Measurements from ENCODE around the gene CAB39.
A peak's percentile ranks its signal among the peaks of the same experiment; 100 is the strongest.

Gene CAB39

DNA sequence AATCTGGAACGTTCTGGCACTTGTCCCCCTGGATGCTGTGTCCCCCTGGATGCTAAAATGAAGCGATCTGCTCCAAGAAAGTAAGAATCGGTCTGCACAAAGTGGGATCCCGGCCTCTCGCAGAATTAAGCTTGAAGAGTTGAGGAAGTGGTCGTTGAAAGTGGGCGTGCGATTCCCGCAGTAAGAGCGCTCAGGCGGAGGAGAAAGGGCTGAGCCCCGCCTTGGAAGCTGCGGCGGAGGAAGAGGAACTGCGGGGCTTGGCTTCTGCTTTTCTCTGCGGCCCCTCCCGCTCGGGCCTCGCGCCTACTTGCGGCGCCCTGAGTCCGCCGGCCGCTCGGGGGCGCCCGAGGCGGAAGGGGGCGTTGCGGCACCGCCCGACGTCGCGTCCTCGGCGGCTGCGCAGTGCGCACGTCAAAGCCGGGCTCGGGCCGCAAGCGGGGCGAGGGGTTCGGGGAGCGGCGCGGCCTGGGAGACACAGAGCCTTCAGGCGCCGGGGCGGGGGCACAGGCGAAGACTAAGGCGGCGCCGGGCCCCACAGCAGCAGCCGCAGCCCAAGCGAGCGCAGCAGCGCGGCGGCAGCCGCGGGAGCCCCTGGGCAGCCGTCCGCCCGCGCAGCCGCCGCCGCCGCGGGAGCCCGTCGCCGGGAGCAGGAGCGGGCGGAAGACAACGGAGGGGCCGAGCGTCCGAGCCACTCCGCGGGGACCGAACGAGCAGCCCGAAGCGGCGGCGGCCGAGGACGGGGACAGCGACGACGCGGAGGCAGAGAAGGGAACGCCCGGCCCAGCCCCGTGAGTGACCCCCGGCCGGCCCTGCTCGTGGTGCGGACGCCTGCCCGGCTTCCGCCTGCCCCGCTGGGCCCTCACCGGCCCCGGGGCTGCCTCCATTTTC lies at the start of gene CAB39:
Gene CAB39, plus strand, starts transcription at position 400 of the 888 bp plus-strand sequence. CDS start 47,160 bp downstream, outside the sequence.
- Histone ChIP-seq H3K9me3 (ENCODE audit: low read length) (no peaks in the 10 kb centered on the region), H3K27me3 (ENCODE audit: insufficient read depth, low read length) (peaks cover 7% of the 10 kb centered on the region), H3K4me3 (ENCODE audit: low read length) (peak within 1 kb of the TSS; percentile 88), H3K4me1 (ENCODE audit: insufficient read depth, low read length) (peaks cover 20% of the 10 kb centered on the region), H2AFZ (ENCODE audit: low read depth, low read length) (peak within 1 kb of the TSS; percentile 62), H3K36me3 (ENCODE audit: insufficient read depth, low read length) (no peaks in the 10 kb centered on the region)

DNA sequence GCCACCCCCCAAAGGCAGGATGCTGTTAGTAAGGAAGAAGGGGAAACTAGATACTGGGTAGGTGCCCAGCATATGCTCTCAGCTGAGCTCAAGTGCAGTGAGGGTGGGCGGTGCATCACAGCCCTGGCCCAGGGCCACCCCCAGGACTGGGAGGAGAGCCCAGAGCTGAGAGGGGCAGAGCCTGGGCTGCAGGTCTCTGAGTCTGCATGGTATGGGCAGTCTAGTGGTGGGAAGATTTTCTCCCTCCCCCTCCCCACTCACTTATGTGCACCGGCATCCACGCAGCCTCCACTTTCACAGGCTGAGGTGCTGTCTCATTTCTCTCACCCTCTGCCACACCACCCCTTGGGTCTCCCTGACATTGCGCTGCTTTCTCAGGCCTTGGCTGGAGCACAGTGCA lies 48.5 kb upstream of the CAB39 start:
- Histone ChIP-seq H3K4me3 (ENCODE audit: low read length) (no peak overlapping the region), H3K27me3 (ENCODE audit: insufficient read depth, low read length) (peaks cover 18% of the 10 kb centered on the region), H3K9me3 (ENCODE audit: low read length) (no peaks in the 10 kb centered on the region), H3K4me1 (ENCODE audit: insufficient read depth, low read length) (no peaks in the 10 kb centered on the region), H2AFZ (ENCODE audit: low read depth, low read length) (no peak overlapping the region), H3K36me3 (ENCODE audit: insufficient read depth, low read length) (no peaks in the 10 kb centered on the region)

DNA sequence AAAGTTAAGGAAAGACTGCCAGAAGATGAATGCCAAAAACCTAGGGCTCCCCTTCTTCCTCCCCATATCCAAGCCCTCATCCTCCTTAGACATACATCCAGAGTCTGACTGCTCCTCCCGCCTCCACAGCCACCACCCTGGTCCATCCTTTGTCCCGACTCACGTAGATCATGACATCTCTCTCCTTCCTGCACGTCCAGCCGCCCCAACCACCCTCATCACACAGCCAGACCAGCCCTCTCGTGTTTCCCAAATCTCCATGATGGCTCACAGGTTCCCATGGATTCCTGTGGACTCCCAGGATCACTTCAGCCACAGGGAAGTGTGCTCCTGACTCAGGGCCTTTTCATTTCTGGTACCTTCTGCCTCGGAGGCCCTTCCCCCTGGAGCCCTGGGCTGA lies 47.8 kb upstream of the CAB39 start:
- no peak overlapping the region for H2AFZ ChIP-seq (ENCODE audit: low read depth, low read length)
- peaks cover 18% of the 10 kb centered on the region for H3K27me3 ChIP-seq (ENCODE audit: insufficient read depth, low read length)
- no peaks in the 10 kb centered on the region for H3K4me1 ChIP-seq (ENCODE audit: insufficient read depth, low read length)
- no peaks in the 10 kb centered on the region for H3K9me3 ChIP-seq (ENCODE audit: low read length)
- H3K36me3 ChIP-seq (ENCODE audit: insufficient read depth, low read length), result no peaks in the 10 kb centered on the region
- no peak overlapping the region for H3K4me3 ChIP-seq (ENCODE audit: low read length)

DNA sequence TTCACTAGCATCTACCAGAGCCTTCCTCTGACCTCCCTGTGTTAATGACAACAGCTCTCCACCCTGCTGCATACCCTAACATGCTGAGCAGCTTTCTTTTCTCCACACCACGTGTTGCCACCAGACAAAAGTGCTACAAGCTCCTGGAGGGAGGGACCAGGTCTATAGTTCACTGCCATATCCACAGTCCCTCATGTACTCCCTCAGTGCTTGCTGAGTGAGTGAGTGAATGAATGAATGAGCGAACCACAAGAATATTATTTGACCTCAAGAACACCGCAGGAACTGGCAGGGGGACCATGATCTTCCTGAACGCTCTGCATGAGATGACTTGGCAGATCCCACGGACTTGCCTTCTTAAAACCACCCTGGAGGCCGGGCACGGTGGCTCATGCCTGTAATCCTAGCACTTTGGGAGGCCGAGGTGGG lies 47.4 kb upstream of the CAB39 start:
- Histone ChIP-seq H3K36me3 (ENCODE audit: insufficient read depth, low read length) (no peaks in the 10 kb centered on the region), H3K4me1 (ENCODE audit: insufficient read depth, low read length) (no peaks in the 10 kb centered on the region), H3K27me3 (ENCODE audit: insufficient read depth, low read length) (peaks cover 18% of the 10 kb centered on the region), H3K9me3 (ENCODE audit: low read length) (no peaks in the 10 kb centered on the region), H3K4me3 (ENCODE audit: low read length) (no peak overlapping the region), H2AFZ (ENCODE audit: low read depth, low read length) (no peak overlapping the region)

DNA sequence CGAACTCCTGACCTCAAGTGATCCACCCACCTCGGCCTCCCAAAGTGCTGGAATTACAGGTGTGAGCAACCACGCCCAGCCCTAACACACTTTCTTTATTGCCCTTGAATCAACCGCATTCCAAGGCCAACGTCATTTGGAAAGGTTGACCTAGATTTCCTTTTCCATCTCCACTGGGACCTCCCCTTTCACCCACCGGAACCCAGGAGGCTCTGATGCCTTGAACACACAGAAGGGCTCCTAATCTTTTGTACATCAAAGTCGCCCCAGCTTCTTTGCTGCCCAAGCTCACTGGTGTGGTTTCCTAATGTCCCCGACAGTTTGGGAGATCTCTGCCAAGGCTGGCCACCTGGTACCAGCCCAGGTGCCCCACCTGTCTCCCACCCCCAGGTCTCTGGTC lies 46.2 kb upstream of the CAB39 start:
- Histone ChIP-seq H3K27me3 (ENCODE audit: insufficient read depth, low read length) (peaks cover 18% of the 10 kb centered on the region), H3K4me1 (ENCODE audit: insufficient read depth, low read length) (no peaks in the 10 kb centered on the region), H2AFZ (ENCODE audit: low read depth, low read length) (no peak overlapping the region), H3K4me3 (ENCODE audit: low read length) (no peak overlapping the region), H3K36me3 (ENCODE audit: insufficient read depth, low read length) (no peaks in the 10 kb centered on the region), H3K9me3 (ENCODE audit: low read length) (no peaks in the 10 kb centered on the region)

DNA sequence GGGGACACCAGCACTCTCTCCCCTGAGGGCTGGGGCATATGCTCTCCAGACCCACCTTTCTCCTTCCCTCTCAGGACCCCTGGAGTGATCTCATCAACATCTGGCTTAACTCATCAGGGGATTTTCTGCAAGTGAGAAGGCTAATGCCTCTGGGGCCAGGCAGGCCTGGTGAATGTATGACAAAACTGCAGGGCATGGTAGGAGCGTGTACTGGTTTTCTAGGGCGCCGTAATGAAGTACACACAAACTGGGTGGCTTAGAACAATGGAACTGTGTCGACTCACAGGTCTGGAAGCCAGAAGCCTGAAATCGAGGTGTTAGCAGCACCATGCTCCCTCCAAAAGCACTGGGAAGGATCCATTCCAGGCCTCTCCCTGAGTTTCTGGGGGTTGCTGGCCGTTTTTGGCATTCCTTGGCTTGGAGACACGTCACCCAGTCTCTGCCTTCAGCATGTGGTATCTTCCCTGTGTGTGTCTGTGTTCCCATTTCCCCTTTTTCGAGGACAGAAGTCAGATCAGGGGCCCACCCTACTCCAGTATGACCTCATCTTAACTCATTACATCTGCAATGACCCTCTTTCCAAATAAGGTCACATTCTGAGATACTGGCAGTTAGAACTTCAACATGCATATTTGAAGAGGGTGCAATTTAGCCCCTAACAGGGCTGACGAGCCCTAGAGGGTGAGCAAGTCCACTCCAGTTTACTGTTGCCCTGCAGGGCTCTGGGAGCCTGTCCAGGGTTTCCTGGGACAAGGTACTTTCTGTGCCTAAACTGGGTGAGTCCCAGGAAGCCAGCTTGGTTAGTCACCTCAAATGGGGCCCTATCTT lies 45.5 kb upstream of the CAB39 start:
- H3K36me3 ChIP-seq (ENCODE audit: insufficient read depth, low read length), result no peaks in the 10 kb centered on the region
- no peaks in the 10 kb centered on the region for H3K4me1 ChIP-seq (ENCODE audit: insufficient read depth, low read length)
- H3K4me3 ChIP-seq (ENCODE audit: low read length), result no peak overlapping the region
- no peaks in the 10 kb centered on the region for H3K9me3 ChIP-seq (ENCODE audit: low read length)
- H3K27me3 ChIP-seq (ENCODE audit: insufficient read depth, low read length), result peaks cover 18% of the 10 kb centered on the region
- H2AFZ ChIP-seq (ENCODE audit: low read depth, low read length), result no peak overlapping the region

DNA sequence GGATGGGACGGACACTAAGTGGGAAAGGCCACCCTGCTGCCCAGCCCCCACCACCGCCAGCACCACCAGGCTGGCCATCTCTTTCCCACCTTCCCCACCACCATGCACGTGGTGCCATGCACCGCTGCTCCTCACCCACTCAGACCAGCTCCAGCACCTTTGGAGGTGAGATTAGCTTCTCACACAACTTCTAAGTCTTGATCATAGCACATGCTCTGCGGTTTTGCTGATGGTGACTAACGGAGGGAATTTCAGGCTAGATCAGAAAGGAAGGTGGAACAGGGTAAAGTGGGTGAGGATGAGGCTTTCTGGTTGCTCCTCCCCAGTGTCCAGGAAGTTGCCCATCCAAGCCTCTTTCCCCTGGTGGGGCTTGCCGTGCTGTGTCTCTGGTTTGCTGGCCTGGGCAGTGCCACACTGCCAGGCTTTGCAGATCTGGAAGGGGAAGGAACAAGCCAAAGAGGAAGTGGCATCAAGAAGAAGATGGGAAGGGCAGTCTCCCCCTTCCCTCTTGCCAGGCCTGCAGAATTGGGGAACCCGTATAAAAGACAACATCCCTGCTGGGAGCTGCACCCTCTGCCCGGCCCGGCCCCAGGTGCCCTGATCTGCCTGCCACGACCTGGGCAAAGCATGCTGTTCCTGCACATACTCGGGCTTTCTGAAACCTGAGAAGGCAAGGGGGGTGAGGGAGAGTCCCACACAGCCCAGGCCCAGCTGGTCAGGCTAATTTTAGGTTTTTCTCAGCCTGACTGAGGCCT lies 44.3 kb upstream of the CAB39 start:
- no peak overlapping the region for H3K4me3 ChIP-seq (ENCODE audit: low read length)
- H3K27me3 ChIP-seq (ENCODE audit: insufficient read depth, low read length), result peaks cover 18% of the 10 kb centered on the region
- H2AFZ ChIP-seq (ENCODE audit: low read depth, low read length), result no peak overlapping the region
- H3K4me1 ChIP-seq (ENCODE audit: insufficient read depth, low read length), result no peaks in the 10 kb centered on the region
- H3K36me3 ChIP-seq (ENCODE audit: insufficient read depth, low read length), result no peaks in the 10 kb centered on the region
- no peaks in the 10 kb centered on the region for H3K9me3 ChIP-seq (ENCODE audit: low read length)

DNA sequence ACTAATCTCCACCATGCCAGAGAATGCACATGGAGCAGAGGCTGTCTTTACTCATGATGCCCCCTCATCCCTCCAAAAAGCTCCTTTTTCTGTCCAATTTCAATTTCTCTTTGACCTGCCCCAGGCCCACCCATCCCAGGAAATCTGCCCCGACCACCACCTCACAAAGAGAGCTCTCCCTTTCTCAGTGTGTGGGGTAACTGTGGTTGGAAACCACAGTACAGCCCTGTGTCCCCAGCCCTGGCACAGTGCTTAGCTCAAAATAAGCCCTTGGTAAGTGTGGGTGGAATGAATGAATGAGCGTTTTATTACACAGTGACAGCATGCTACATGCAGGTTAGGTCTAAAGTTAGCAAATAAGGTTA lies 43.7 kb upstream of the CAB39 start:
- no peaks in the 10 kb centered on the region for H3K36me3 ChIP-seq (ENCODE audit: insufficient read depth, low read length)
- no peaks in the 10 kb centered on the region for H3K9me3 ChIP-seq (ENCODE audit: low read length)
- no peak overlapping the region for H2AFZ ChIP-seq (ENCODE audit: low read depth, low read length)
- H3K27me3 ChIP-seq (ENCODE audit: insufficient read depth, low read length), result peaks cover 18% of the 10 kb centered on the region
- no peaks in the 10 kb centered on the region for H3K4me1 ChIP-seq (ENCODE audit: insufficient read depth, low read length)
- H3K4me3 ChIP-seq (ENCODE audit: low read length), result no peak overlapping the region

DNA sequence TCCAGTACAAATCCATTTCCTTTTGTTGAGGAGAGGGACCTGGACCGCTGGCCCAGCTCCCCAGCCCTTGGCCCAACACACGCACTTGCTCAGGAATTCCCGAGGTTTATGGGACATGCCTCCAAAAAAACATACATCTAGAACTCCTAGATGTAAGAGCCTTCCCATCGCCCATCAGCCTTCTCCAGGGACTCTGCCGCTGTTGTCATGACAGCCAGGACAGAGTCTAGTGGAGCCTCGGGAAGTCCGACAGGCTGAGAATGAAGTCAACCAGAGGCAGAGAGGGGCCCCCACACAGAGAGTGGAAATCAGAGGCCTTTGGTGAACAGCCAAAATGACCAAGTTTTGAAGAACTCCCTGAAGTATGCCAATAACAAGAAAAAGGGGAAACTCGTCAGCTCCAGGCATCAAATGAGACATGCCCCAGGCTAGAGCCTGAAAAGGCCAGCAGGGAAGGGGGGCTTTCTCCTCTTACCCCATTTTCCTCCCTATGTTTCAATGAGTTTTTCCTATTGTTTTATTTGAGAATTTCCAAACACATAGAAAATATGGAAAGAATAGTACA lies 43.2 kb upstream of the CAB39 start:
- H3K36me3 ChIP-seq (ENCODE audit: insufficient read depth, low read length), result no peaks in the 10 kb centered on the region
- H2AFZ ChIP-seq (ENCODE audit: low read depth, low read length), result no peak overlapping the region
- H3K27me3 ChIP-seq (ENCODE audit: insufficient read depth, low read length), result peaks cover 21% of the 10 kb centered on the region
- H3K4me1 ChIP-seq (ENCODE audit: insufficient read depth, low read length), result no peaks in the 10 kb centered on the region
- no peak overlapping the region for H3K4me3 ChIP-seq (ENCODE audit: low read length)
- no peaks in the 10 kb centered on the region for H3K9me3 ChIP-seq (ENCODE audit: low read length)

DNA sequence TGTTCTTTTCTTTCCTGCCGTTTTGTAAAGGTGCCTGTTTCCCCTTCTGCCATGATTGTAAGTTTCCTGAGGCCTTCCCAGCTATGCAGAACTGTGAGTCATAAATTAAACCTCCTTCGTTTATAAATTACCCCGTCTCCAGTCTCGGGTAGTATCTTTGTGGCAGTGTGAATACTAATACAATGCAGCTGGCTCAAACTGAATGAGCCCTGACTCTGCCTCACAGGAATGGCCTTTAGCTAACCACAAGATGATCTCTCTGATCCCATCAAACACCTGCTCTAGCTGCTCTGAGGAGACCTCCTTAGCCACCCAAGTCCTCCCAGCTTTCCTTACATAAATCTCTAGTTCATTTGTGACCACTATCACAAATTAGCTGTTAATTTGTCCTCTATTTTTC lies 41.5 kb upstream of the CAB39 start:
- H3K36me3 ChIP-seq (ENCODE audit: insufficient read depth, low read length), result no peaks in the 10 kb centered on the region
- no peak overlapping the region for H2AFZ ChIP-seq (ENCODE audit: low read depth, low read length)
- no peak overlapping the region for H3K4me3 ChIP-seq (ENCODE audit: low read length)
- H3K27me3 ChIP-seq (ENCODE audit: insufficient read depth, low read length), result peaks cover 22% of the 10 kb centered on the region
- H3K9me3 ChIP-seq (ENCODE audit: low read length), result no peaks in the 10 kb centered on the region
- no peaks in the 10 kb centered on the region for H3K4me1 ChIP-seq (ENCODE audit: insufficient read depth, low read length)

DNA sequence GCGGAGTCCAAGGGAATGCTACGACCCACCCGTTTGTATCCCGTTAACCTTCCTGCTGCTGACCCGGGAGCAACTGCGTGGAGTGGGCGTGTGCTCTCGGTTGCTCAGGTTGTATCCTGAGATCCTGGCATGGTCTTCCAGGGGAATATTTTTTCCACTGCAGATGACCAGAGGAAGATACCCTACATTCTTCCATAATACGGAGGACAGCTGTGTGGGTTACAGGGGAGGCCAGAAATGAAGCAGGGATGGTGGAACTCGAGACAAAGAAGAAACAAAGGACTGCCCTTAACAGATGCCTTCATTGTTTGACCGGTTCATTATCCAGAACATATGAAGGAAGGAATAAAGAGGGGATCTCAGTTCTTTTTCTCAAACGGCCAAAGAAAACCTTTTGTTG lies 39.8 kb upstream of the CAB39 start:
- H3K27me3 ChIP-seq (ENCODE audit: insufficient read depth, low read length), result peaks cover 19% of the 10 kb centered on the region
- H2AFZ ChIP-seq (ENCODE audit: low read depth, low read length), result no peak overlapping the region
- no peaks in the 10 kb centered on the region for H3K36me3 ChIP-seq (ENCODE audit: insufficient read depth, low read length)
- H3K4me3 ChIP-seq (ENCODE audit: low read length), result no peak overlapping the region
- H3K4me1 ChIP-seq (ENCODE audit: insufficient read depth, low read length), result no peaks in the 10 kb centered on the region
- no peaks in the 10 kb centered on the region for H3K9me3 ChIP-seq (ENCODE audit: low read length)

DNA sequence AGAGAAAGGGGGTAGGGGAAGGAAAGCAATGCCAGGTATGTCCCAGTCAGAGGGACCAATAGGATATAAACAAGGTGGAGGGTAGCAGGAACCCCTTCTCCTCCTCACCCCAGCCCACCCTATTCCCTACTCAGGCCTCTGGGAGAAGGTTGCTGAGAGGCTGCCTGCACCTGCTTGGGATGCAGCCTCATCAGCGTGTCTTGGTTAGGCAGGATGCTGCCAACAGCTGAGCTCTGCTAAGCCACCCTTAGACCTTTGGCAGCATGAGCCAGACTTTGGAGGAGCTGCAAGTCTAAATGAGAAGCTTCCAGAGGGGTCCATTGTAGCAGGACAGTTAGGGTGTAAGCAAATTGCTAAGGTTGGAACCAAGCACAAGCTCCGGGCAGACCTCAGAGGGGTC lies 38.2 kb upstream of the CAB39 start:
- Histone ChIP-seq H3K9me3 (ENCODE audit: low read length) (no peaks in the 10 kb centered on the region), H3K4me3 (ENCODE audit: low read length) (no peak overlapping the region), H3K36me3 (ENCODE audit: insufficient read depth, low read length) (no peaks in the 10 kb centered on the region), H3K27me3 (ENCODE audit: insufficient read depth, low read length) (peaks cover 5% of the 10 kb centered on the region), H3K4me1 (ENCODE audit: insufficient read depth, low read length) (no peaks in the 10 kb centered on the region), H2AFZ (ENCODE audit: low read depth, low read length) (no peak overlapping the region)

Data from neuron (in vitro differentiated cells).